Uterus (tissue), 2 donors: ENCODE measurements around the gene GPSM1.

Experiments
- POLR2A ChIP-seq, 2 donors: fragments of 450-650 bp; IDR thresholded peaks; one replicate each; pipeline ENCODE4 v1.6.1; 2016; ENCODE audit warnings: antibody characterized with exemption in 2 of 2, mild to moderate bottlenecking in 1 of 2, moderate library complexity in 1 of 2
- TF ChIP-seq, protein P1 (sequence below), 4 experiments: fragments of 200-600 bp in 2 of 4; fragments of 450-650 bp in 2 of 4; sonication (generic) in 2 of 4; IDR thresholded peaks; one replicate each; pipeline ENCODE4 v1.5.1; 2016 to 2019; ENCODE audit warnings: antibody characterized with exemption in 4 of 4, mild to moderate bottlenecking in 2 of 4, moderate library complexity in 1 of 4

DNA sequence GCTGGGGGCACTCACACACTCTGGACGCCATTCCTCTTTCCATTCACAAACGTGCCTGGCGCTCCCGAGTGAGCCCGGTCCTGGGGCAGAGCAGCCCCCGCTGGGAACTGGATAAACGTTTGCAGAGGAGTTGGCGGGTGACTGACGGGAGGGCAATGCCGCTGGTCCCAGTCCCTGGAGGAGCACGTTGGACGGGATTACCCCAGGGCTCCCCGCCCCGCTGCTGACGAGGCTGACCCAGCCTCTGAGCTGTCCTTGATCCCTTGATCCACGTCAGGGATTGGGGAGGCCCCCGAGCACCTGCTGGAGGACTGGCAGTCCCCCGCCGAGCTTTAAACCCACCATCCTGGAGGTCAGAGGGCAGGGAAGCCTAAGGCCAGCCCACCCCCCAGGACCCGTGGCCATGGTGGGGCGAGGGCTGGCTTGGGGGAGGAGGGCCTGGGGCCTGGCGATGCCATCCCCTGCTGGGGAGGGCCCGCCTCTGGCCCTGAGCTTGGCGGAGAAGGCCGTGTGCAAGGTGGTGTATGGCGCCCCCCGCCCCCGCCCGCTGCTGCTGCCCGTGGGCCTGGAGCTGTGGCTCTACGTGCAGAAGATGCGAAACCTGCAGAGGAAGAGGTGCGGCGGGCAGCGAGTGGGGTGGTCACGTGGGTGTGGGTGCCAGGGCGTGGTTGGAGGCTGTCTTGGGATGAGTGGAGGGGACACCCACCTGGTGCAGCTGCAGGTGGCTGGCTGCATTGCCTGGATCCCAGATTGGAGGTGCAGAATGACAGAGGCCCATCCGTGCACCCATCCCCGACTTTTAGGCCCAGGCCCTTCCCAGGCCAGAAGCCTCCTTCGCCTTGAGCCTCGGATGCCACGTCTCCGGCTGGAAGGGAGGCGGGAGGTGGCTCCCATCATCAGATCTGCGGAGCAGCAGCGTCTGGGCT is 4.5 kb downstream of the GPSM1 start:
- TF ChIP-seq, protein P1, sequence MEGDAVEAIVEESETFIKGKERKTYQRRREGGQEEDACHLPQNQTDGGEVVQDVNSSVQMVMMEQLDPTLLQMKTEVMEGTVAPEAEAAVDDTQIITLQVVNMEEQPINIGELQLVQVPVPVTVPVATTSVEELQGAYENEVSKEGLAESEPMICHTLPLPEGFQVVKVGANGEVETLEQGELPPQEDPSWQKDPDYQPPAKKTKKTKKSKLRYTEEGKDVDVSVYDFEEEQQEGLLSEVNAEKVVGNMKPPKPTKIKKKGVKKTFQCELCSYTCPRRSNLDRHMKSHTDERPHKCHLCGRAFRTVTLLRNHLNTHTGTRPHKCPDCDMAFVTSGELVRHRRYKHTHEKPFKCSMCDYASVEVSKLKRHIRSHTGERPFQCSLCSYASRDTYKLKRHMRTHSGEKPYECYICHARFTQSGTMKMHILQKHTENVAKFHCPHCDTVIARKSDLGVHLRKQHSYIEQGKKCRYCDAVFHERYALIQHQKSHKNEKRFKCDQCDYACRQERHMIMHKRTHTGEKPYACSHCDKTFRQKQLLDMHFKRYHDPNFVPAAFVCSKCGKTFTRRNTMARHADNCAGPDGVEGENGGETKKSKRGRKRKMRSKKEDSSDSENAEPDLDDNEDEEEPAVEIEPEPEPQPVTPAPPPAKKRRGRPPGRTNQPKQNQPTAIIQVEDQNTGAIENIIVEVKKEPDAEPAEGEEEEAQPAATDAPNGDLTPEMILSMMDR (IDR thresholded peaks at IDR 0.05), result no peak
- TF ChIP-seq POLR2A (IDR thresholded peaks at IDR 0.05), result no peak
